Ovary (tissue), 3 donors: ENCODE data around the gene LTBP2.

Experiments
- POLR2A ChIP-seq: fragments of 450-650 bp; IDR thresholded peaks from one replicate; pipeline ENCODE4 v1.6.1; 2017; ENCODE audit warnings: antibody characterized with exemption, mild to moderate bottlenecking, moderate library complexity
- TF ChIP-seq, protein P1 (sequence below), 3 donors: fragments of 450-650 bp in 2 of 3; fragments of 200-600 bp in 1 of 3; IDR thresholded peaks; one replicate each; pipeline versions ENCODE4 v1.5.1 to v1.8.0; 2016 to 2022; ENCODE audit warnings: antibody characterized with exemption in 3 of 3, mild to moderate bottlenecking in 1 of 3
- donor health status: DM: no; HTN: no; CAD: no.

- TF ChIP-seq, protein P1, sequence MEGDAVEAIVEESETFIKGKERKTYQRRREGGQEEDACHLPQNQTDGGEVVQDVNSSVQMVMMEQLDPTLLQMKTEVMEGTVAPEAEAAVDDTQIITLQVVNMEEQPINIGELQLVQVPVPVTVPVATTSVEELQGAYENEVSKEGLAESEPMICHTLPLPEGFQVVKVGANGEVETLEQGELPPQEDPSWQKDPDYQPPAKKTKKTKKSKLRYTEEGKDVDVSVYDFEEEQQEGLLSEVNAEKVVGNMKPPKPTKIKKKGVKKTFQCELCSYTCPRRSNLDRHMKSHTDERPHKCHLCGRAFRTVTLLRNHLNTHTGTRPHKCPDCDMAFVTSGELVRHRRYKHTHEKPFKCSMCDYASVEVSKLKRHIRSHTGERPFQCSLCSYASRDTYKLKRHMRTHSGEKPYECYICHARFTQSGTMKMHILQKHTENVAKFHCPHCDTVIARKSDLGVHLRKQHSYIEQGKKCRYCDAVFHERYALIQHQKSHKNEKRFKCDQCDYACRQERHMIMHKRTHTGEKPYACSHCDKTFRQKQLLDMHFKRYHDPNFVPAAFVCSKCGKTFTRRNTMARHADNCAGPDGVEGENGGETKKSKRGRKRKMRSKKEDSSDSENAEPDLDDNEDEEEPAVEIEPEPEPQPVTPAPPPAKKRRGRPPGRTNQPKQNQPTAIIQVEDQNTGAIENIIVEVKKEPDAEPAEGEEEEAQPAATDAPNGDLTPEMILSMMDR (IDR thresholded peaks at IDR 0.05) = no peak
- no peak for TF ChIP-seq POLR2A
Observed at GRCh38 chr14:74645756-74646470, 33.9 kb upstream of the LTBP2 start.
